ENCODE measurements around the gene SLC7A11.

SLC7A11 gene

GRCh38 chr4:138114434-138114833 lies 127.7 kb downstream of the SLC7A11 start:
- H2AFZ ChIP-seq (ENCODE audit: low read depth), result no peak overlapping the region
- peak overlapping the region; percentile 8; the same call in 1 of the 2 replicates for H3K27ac ChIP-seq
- H3K4me1 ChIP-seq (ENCODE audit: low read depth, poor library complexity, severe bottlenecking), result peaks cover 21% of the 10 kb centered on the region
- no peaks in the 10 kb centered on the region for H3K36me3 ChIP-seq (ENCODE audit: insufficient read depth)
- H3K27me3 ChIP-seq (ENCODE audit: insufficient read depth, low read depth), result no peaks in the 10 kb centered on the region
- no peak overlapping the region for H3K9ac ChIP-seq
- H3K79me2 ChIP-seq (ENCODE audit: insufficient read depth, low read depth), result no peaks in the 10 kb centered on the region
- no peaks in the 10 kb centered on the region for H4K20me1 ChIP-seq (ENCODE audit: insufficient read depth)
- TF ChIP-seq CTCF (conservative IDR thresholded peaks at IDR 0.05; ENCODE audit: low read depth, low read length), result no peak
- H3K4me2 ChIP-seq, result peak overlapping the region; percentile 44
- H3K4me3 ChIP-seq (IDR thresholded peaks at IDR 0.05; ENCODE audit: insufficient read depth, low read depth, low read length), result no peak overlapping the region

Measured in KMS-11 (cell line).